DND-41 (cell line): Measurements from ENCODE around the gene DEPDC4.

Experiments used
- ATAC-seq: fragments of 200-7000 bp; cut with Tn5 transposase; 3 replicates; pipeline ENCODE4 v1.9.1; 2021; ENCODE audit warnings: low read depth; ENCODE audit not compliant: insufficient read depth
- DNase-seq: peaks from one replicate; pipeline ENCODE4 v3.0.0-alpha.2; 2020
- H2AFZ ChIP-seq: 2 replicates; pipeline ENCODE4 v1.6.0; 2012; ENCODE audit warnings: low read depth, low read length
- H3K27ac ChIP-seq: 2 replicates; pipeline ENCODE4 v1.5.1; 2012; ENCODE audit warnings: low read length, inconsistent platforms
- H3K27me3 ChIP-seq: fragments of 200-600 bp; sonication (generic); 2 replicates; pipeline ENCODE4 v1.6.0; 2012; ENCODE audit warnings: low read length, mild to moderate bottlenecking, inconsistent platforms; ENCODE audit not compliant: insufficient read depth, poor library complexity
- H3K36me3 ChIP-seq: 2 replicates; pipeline ENCODE4 v1.5.1; 2012; ENCODE audit warnings: low read length, inconsistent platforms; ENCODE audit not compliant: insufficient read depth
- H3K4me1 ChIP-seq: 2 replicates; pipeline ENCODE4 v1.5.1; 2012; ENCODE audit warnings: mild to moderate bottlenecking, low read length; ENCODE audit not compliant: insufficient read depth
- H3K4me2 ChIP-seq: 2 replicates; pipeline ENCODE4 v1.6.0; 2012; ENCODE audit warnings: mild to moderate bottlenecking, moderate library complexity, low read length, inconsistent platforms; ENCODE audit not compliant: insufficient read depth
- H3K4me3 ChIP-seq, 2 experiments: fragments of 200-600 bp in 1 of 2; shearing (Covaris generic) in 1 of 2; 2 replicates each; pipeline ENCODE4 v1.5.1; 2012 to 2016; ENCODE audit warnings: inconsistent platforms in 2 of 2, low read length in 2 of 2, mild to moderate bottlenecking in 2 of 2, low read depth in 1 of 2, moderate library complexity in 1 of 2
- H3K79me2 ChIP-seq: 2 replicates; pipeline ENCODE4 v1.6.0; 2012; ENCODE audit warnings: low read length, inconsistent platforms; ENCODE audit not compliant: insufficient read depth
- H3K9ac ChIP-seq: 2 replicates; pipeline ENCODE4 v1.6.0; 2012; ENCODE audit warnings: low read depth, mild to moderate bottlenecking, inconsistent platforms, low read length, moderate library complexity
- H3K9me3 ChIP-seq: 2 replicates; pipeline ENCODE4 v1.5.1; 2012; ENCODE audit warnings: low read length, moderate library complexity, mild to moderate bottlenecking, inconsistent platforms; ENCODE audit not compliant: insufficient read depth, severe bottlenecking
- H4K20me1 ChIP-seq: 2 replicates; pipeline ENCODE4 v1.6.0; 2012; ENCODE audit warnings: low read length; ENCODE audit not compliant: insufficient read depth
- EZH2 ChIP-seq: IDR thresholded peaks from 3 replicates; pipeline ENCODE4 v1.6.1; 2012; ENCODE audit warnings: borderline replicate concordance, low read depth, mild to moderate bottlenecking, moderate library complexity, low read length, inconsistent platforms; ENCODE audit not compliant: severe bottlenecking
- TF ChIP-seq, protein P1 (sequence below): IDR thresholded peaks from 2 replicates; pipeline ENCODE4 v1.5.1; 2012; ENCODE audit warnings: borderline replicate concordance, low read length, moderate library complexity, mild to moderate bottlenecking; ENCODE audit not compliant: poor library complexity, severe bottlenecking; ENCODE audit errors: extremely low read depth

Gene DEPDC4

DNA sequence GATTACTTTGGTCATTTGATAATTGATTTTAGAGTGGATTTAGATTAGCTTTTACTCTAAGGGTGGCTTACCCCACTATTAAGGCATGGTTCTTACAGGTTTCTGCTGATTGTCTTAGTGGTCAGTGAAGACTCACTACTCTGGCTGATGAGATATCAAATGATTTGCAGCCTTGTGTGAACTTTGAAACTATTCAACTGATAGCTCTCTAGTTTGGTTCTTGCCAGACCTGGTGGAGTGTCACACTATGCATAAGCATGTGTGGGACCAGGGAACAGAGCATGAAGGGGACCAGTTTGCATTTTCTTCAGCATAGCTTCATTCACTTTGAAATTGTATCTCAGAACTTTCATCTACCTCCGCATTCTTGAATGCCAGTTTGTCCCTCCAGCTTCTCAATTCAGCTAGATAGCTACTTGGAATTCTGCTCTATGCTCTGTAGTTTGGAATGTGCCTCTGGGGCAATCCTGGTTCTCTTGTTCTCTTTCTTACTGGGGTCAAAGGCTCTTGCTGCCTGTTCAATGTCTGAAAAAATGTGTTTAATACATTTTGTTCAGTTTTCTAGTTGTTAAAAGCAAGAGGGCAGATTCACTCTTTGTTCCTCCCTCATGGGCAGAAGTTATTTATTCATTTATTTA lies 12.8 kb upstream of the DEPDC4 start:
- Histone ChIP-seq H3K9ac (no peak overlapping the region), H3K4me2 (no peak overlapping the region), H3K9me3 (no peaks in the 10 kb centered on the region), H3K4me3 (no peak overlapping the region), H3K4me1 (no peaks in the 10 kb centered on the region), H2AFZ (no peak overlapping the region), H3K27ac (no peak overlapping the region), H3K27me3 (no peaks in the 10 kb centered on the region), H3K79me2 (peaks cover 65% of the 10 kb centered on the region), H4K20me1 (peaks cover 18% of the 10 kb centered on the region; the same call in 1 of the 2 replicates), H3K36me3 (peaks cover 8% of the 10 kb centered on the region; the same call in 1 of the 2 replicates)
- TF ChIP-seq EZH2 = no peak
- TF ChIP-seq, protein P1, sequence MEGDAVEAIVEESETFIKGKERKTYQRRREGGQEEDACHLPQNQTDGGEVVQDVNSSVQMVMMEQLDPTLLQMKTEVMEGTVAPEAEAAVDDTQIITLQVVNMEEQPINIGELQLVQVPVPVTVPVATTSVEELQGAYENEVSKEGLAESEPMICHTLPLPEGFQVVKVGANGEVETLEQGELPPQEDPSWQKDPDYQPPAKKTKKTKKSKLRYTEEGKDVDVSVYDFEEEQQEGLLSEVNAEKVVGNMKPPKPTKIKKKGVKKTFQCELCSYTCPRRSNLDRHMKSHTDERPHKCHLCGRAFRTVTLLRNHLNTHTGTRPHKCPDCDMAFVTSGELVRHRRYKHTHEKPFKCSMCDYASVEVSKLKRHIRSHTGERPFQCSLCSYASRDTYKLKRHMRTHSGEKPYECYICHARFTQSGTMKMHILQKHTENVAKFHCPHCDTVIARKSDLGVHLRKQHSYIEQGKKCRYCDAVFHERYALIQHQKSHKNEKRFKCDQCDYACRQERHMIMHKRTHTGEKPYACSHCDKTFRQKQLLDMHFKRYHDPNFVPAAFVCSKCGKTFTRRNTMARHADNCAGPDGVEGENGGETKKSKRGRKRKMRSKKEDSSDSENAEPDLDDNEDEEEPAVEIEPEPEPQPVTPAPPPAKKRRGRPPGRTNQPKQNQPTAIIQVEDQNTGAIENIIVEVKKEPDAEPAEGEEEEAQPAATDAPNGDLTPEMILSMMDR = no peak
- DNase-seq (no peak), ATAC-seq (no peak)

- peaks cover 8% of the 10 kb centered on the region; the same call in 1 of the 2 replicates for H3K36me3 ChIP-seq
- peaks cover 18% of the 10 kb centered on the region; the same call in 1 of the 2 replicates for H4K20me1 ChIP-seq
- H3K9me3 ChIP-seq = no peaks in the 10 kb centered on the region
- no peak overlapping the region for H3K9ac ChIP-seq
- H3K27me3 ChIP-seq = no peaks in the 10 kb centered on the region
- H3K79me2 ChIP-seq = peaks cover 71% of the 10 kb centered on the region
- TF ChIP-seq, protein P1 = no peak
- no peak for TF ChIP-seq EZH2
- H3K4me2 ChIP-seq = no peak overlapping the region
- ATAC-seq = no peak
- H3K4me1 ChIP-seq = no peaks in the 10 kb centered on the region
- no peak overlapping the region for H3K4me3 ChIP-seq
- H3K27ac ChIP-seq = no peak overlapping the region
- DNase-seq = no peak
- no peak overlapping the region for H2AFZ ChIP-seq
Observed at GRCh38 chr12:100279159-100279558, 12.3 kb upstream of the DEPDC4 start.

DNA sequence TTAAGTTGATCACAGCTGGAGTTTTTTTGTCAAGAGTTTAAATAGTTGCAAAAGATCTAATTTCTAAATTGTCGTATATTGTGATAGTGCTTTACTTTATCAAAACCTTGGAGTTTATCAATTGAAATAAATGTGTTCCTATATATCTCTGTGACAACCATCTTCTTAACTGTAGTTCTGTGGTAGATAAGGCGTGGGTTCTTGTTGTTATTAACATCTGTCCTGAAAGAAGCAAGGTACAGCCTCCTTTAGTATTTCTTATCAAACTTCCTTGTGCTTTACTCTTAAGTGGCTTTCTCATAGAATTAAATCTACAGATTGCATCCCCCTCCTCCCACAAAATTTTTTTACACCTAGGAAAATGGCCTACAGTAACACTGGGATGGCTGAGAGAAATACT lies 7.4 kb upstream of the DEPDC4 start:
- H4K20me1 ChIP-seq = peaks cover 11% of the 10 kb centered on the region; the same call in 1 of the 2 replicates
- no peak for ATAC-seq
- no peak overlapping the region for H3K9ac ChIP-seq

More for the DNA sequence above, 7.4 kb upstream of the DEPDC4 start:
- Histone ChIP-seq H3K27ac (no peak overlapping the region), H3K4me1 (peaks cover 10% of the 10 kb centered on the region), H3K4me2 (no peak overlapping the region), H2AFZ (no peak overlapping the region), H3K36me3 (peaks cover 4% of the 10 kb centered on the region; the same call in 1 of the 2 replicates), H3K79me2 (peaks cover 93% of the 10 kb centered on the region), H3K27me3 (no peaks in the 10 kb centered on the region), H3K9me3 (no peaks in the 10 kb centered on the region), H3K4me3 (no peak overlapping the region)
- TF ChIP-seq, protein P1 = no peak
- no peak for TF ChIP-seq EZH2
- DNase-seq = no peak
